Activated CD8-positive, alpha-beta memory T cell treated with anti-CD3 and anti-CD28 coated beads for 36 hours (primary cell): Measurements from ENCODE around the gene IKZF5. TPM values are rescaled to one million over a fixed set of nuclear protein-coding genes. Genes with fewer than 3 reads are reported as not detected.

Experiments used
- CTCF ChIA-PET: fragments of 350-600 bp; sonication (Branson Sonifier 250); formaldehyde crosslinking; loops from one replicate; lab custom pipeline; 2021; ENCODE audit warnings: antibody characterized with exemption; lab: Charles Lee
- POLR2A ChIA-PET: fragments of 350-600 bp; sonication (Branson Sonifier 250); formaldehyde crosslinking; loops from one replicate; lab custom pipeline; 2021; ENCODE audit warnings: antibody characterized with exemption; lab: Charles Lee
- total RNA-seq, 2 experiments: library from RNA; stranded (reverse); gene quantifications; one replicate each; pipeline ENCODE4 v1.2.3, GENCODE V29; 2021

The IKZF5 gene, protein sequence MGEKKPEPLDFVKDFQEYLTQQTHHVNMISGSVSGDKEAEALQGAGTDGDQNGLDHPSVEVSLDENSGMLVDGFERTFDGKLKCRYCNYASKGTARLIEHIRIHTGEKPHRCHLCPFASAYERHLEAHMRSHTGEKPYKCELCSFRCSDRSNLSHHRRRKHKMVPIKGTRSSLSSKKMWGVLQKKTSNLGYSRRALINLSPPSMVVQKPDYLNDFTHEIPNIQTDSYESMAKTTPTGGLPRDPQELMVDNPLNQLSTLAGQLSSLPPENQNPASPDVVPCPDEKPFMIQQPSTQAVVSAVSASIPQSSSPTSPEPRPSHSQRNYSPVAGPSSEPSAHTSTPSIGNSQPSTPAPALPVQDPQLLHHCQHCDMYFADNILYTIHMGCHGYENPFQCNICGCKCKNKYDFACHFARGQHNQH
- 10 to 100 TPM; 19.6 to 23.1 TPM for total RNA-seq

DNA sequence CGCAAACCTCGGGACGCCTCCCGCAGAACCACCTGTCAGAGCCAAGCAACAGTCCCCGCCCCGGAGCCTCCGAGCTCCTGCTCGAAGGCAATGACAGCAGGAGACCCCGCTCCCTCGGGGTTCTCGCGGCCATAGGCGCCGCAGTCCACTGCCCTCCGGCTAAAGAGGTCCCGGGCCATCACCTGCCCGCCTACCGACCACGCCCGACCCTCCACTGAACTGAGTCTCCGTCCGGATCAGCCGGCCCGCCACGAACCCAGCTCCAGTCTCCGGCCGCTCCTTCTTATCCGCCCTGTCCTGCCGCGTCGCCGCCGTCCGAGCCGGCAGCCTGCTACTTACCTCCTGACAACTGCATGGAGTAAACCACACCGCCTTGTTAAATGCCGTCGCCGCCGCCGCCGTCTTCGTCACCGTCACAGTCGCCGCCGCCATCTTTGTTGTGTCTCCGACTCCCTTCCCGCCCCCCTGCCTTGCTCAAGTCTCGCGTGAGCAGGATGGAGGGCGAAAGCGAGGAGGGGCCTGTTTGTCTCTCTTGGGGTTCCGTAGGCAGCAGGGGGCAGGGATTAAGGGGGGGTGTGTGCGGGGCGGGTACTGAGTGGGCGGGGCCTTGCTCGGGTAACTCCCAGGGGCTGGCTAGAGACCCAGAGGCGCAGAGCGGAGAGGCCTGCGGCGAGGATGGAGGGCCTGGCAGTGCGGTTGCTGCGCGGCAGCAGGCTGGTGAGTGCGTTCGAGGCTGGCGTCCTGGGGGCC, at the start of gene IKZF5, which contains the start of gene ACADSB:
IKZF5 (minus strand) TSS at position 441 of the 750 bp plus-strand sequence. CDS start 10,170 bp downstream, outside the sequence.
ACADSB (plus strand) TSS at position 652 of the 750 bp plus-strand sequence; CDS start at position 676, 24 bp downstream.
- ChIA-PET POLR2A (interaction anchor here (0.6 to 3.2 kb wide), 8 partner anchors 25 to 281 kb away, joined by 3 to 12 read pairs (median 3); partner anchors contain the start of genes BUB3, C10orf88 and PSTK), CTCF (interaction anchor here (0.6 to 1.6 kb wide), 3 partner anchors 13 to 28 kb away, joined by 3 to 10 read pairs (median 3); partner anchors contain the start of gene PSTK)

DNA sequence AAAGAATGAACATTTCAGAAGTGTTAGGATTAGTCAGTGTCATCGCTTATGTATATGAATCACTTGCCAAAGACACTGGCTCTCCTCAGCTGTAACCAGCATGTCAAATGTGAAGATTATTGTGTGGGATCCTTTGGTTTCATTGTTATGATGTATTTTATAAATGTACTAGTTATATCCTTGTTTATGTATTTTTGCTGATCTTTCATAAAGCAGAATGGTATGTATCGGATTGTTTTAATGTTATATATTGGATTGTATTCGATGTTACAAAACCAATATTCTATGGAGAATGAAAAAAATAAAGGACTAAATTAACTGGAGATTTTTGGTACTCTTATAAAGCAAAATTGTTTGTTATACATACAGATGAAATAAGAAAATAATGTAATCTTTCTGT, 49.4 kb upstream of the IKZF5 start:
- ChIA-PET POLR2A (no interaction called here), CTCF (interaction anchor here (0.6 kb wide), 1 partner anchor 817 kb away, joined by 3 read pairs; no protein-coding TSS in a partner anchor)

DNA sequence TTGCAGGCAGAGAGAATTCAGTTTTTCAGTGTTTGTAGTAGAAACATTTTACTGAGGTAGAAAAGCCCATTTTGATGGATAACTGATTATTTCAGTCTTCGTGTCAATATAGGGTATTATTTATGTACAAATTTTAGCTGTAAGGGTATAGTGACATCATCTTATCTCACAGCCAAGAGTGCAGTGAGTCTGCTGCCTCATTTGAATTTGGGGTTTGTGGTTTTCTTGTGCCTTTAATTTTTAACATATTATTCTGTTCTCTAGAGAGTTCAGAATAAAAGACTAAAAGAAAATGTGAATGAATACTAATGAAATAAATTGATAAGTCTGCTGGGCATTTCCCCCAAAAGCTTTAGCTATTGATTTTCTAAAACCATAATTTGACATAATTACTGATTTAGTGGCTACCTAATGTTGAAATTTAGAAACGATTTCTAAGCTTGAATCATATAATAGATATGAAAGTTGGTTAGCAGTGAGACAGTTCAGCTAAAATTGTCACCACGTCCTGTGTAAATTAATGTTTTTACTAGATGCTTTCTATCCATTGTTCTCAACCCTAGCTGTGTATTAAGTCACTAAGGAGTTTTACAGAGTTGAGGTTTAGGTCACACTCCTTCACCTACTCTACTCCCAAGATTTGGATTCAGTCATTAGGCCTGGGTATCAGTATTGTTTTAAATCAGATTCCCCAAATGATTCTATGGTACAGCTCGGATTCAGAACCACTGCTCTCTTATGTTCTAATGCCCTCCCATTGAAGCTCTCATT, 37.6 kb upstream of the IKZF5 start:
- CTCF ChIA-PET, result interaction anchor here (1.2 kb wide), 1 partner anchor 86 kb away, joined by 3 read pairs; no protein-coding TSS in a partner anchor
- POLR2A ChIA-PET, result no interaction called here

DNA sequence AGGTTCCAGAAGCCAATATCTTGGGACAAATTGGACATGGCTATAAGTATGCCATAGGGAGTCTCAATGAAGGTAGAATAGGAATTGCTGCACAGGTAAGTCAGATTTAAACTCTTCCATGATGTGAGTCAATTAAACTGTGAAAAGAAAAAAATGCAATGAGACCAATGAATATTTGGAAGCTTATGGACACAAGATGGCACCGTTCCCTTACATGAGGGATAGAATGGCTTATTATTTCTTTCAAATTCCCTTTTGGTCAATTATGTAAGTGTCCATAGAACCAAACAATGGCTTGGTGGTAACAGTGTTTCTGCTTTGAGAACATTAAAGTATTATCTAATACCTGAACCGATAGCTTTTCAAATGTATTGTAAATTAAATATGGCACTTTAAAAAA, 35.8 kb upstream of the IKZF5 start:
- ChIA-PET POLR2A (no interaction called here), CTCF (no interaction called here)

DNA sequence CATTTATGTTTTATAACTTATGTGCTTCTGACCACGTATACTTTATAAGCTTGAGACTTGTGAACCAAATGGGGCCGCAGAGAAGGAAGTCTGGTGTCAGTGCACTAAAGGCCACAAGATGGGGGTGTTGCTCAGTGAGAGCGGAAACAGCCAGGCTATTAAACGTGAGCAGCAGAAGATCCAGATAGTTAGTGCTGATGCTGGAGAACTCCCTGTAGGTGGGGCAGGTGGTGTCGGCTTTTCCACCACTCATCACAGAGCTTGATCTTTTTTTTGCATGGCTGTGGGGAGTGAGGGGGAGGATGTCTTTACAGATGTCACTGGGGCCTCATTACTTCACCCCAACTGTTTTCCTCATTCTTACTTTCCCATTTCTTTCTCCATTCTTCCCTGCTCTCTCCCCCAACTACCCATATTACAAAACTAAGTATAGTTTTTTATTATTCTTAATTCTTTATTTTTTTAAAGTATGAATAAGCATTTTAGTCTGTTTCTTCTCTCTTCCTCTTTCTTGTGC, 34.9 kb upstream of the IKZF5 start:
- CTCF ChIA-PET, result interaction anchor here (0.7 to 1.5 kb wide), 2 partner anchors 15 to 1358 kb away, joined by 3 to 4 read pairs; no protein-coding TSS in a partner anchor
- POLR2A ChIA-PET, result interaction anchor here (0.5 kb wide), 1 partner anchor 113 kb away, joined by 3 read pairs; no protein-coding TSS in a partner anchor

DNA sequence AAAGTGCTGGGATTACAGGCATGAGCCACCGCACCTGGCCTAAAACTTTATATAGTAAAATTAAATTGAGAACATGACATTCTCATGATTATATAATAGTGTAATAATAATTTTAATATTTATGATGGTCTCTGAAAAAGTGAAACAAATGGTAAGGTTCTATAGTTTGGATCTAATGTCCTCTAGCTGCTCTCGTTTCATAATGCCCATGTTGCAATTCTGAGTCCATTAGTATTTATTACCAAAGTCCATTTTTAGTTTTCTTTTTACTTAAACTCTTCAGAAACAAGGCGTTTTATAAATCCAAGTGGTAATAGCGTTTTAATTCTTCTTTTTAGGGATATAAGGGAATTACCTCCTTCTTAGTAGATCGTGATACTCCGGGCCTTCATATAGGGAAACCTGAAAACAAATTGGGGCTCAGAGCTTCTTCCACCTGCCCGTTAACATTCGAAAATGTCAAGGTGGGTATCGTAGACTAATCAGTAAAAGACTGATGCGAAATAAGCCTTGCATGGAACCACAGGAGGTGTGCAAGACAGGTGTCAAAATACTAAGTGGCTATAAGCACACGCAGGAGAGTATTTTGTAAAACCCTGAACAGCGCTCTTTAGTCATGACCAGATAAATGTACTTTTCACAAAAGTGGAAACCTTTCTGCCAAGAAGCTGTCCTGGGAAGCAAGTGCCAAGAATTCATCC, 34.3 kb upstream of the IKZF5 start:
- ChIA-PET POLR2A (interaction anchor here (0.5 kb wide), 1 partner anchor 113 kb away, joined by 3 read pairs; no protein-coding TSS in a partner anchor), CTCF (interaction anchor here (0.7 to 1.5 kb wide), 2 partner anchors 15 to 1359 kb away, joined by 3 to 4 read pairs; no protein-coding TSS in a partner anchor)

DNA sequence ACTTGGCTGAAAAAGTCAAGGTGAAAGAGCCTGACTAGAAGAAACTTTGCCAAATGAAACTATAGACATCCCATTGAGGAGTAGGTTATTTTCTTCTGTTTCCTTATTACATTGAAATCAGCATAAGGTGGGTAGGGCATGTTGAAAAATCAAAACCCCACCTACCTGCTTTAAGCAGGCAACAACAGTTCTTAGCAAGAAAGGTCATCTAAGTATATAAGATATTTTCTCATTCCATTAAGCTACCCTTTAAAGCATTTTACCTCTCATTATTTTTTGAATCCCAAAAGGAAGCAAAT, 31.0 kb upstream of the IKZF5 start:
- ChIA-PET CTCF (no interaction called here), POLR2A (no interaction called here)

DNA sequence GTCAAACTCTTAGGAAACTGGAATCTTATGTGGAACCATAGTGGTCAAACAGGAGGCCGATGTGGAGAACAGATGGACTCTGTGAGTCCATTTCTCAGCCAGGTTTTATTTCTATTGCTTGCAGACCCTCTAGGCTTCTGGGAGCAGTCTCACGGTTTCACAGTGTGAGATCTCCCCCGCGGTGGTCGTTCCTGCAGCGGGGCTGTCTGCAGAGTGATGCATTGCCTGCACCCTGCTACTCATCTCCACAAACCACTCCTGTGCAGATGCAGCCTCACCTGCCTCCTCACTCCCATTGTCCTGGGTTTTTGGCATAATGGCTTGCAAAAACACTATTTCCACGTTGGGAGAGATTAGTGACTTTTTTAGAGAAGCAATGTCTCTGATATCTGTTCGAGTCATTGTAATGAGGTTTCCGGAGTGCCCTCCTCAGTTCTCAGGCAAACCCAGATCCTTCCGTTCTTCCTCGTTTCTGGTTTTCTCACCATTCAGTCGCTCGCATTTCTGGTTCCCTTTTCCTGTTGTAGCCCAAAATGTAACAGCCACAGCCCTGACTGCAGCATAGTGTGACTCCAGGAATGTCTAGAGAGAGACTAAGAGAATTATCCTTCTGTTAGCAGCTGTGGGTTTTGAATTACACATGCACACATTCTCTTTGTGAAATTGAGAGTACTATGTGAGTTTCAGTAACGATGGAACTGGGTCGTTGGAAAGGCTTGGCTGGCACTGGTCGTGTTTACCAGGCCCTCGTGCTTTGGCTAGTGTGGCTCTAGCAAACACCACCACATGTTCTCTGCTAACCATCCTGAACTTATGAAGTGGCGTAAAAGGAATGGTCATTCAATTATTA, 30.4 kb upstream of the IKZF5 start:
- ChIA-PET CTCF (no interaction called here), POLR2A (no interaction called here)

DNA sequence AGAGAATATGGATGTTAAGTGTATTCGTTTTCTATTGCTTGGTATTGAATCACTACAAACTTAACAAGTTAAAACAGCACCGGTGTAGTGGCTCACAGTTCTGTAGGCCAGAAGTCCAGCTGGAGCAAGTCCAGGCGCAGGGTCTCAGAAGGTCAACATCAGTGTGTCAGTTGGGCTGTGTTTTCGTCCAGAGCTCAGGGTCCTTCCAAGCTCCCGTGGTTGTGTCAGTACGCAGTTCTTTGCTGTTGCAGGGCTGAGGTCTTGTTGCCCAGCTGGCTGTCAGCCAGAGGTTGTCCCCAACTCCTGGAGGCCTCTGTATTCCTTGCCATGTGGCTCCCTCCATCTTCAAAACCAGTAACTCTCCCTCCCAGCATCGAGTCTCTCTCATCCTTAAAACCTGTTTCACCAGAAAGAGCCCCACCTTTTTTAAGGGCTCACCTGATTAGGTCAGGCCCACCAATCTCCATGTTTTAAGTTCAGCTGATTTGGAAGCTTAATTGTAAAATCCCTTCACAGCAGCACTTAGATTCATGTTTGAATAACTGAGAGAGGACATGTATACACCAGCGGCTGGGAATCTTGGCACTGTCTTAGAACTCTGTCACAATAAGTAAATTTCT, 27.0 kb upstream of the IKZF5 start:
- ChIA-PET CTCF (no interaction called here), POLR2A (no interaction called here)

DNA sequence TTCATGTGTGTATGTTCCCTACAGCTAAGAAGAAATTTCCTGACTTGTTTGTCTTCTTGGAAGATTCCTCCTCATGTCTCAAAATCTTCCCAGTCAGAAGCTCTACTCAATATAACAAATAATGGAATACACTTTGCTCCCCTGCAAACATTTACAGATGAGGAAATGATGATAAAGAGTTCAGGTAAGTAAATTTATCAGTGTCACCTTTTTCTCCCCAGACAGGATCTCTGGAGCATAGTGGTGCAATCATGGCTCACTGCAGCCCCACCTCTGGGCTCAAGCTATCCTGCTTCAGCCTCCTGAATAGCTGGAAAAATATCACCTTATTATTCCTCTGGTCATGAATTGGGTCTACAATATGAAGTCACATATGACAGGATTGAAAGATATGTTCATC, 25.7 kb upstream of the IKZF5 start:
- ChIA-PET CTCF (no interaction called here), POLR2A (no interaction called here)

DNA sequence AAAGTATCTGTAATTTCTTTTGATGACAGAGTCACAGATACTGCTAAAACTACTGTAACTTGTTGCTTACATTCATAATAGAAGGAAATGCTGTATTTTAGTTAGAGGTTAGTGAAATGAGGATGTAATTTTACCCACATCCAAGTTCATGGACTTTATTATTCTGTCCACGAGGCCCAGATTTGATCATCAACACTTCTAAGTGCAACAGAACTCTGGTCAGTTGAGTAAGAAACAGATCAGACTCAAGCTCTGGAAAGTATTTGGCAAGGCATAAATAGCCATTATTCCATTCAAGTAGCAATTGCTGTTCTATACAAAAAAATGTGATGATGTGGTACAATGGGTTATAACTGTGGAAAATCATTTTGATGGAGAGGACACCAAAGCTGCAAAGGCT, 22.5 kb upstream of the IKZF5 start:
- CTCF ChIA-PET, result no interaction called here
- POLR2A ChIA-PET, result no interaction called here

DNA sequence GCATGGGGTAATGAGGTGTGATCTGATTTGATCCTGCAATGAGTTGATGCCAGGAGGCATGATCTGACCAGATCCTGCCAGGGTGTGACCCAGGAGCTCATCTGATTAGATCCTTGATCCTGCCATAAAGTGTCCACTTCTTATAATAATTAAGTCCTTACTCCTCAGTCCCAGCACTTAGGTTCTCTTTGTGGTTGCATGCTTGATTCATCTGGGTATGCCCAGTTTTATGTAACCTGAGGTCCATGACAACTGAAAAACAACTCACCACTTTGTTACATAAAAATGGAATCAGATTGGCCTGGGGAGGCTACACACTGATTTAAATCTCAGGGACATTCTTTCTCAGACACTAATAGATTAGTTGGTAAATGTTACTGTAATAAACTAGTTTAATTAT, 19.3 kb upstream of the IKZF5 start:
- ChIA-PET POLR2A (no interaction called here), CTCF (interaction anchor here (1.2 kb wide), 1 partner anchor 15 kb away, joined by 4 read pairs; no protein-coding TSS in a partner anchor)

DNA sequence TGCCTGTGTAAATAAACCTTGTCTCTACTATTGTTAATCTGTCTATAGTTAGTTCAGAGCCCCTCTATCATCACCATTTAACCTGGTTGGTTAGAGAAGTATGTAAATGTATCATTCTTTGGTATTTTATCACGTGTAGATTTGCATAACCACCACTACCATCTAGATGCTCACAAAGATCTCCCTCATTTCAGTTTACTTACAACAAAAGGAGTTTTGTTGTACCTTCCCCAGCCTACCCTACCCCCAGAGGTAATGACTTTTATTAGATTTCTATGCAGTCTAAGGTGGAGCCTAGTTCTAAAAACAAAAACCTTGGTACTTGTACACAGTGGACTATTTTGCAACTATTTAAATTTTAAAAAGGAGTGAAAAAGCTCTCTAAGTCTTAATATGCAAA, 17.7 kb upstream of the IKZF5 start:
- POLR2A ChIA-PET, result no interaction called here

DNA sequence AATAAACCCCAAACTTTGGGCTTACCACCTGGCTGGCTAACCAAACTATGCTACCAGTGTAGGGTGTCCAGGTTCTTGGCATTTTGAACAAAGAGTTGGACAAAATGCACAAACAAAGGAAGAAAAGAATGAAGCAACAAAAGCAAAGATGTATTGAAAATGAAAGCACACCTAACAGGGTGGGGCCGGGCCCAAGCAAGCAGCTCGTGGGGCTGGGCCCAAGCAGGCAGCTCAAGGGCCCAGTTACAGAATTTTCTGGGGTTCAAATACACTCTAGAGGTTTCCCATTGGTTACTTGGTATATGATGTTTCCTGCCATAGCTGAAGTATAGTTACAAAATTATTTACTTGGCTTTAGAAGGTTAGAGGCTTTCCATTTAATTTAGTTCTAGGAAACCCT, 15.9 kb upstream of the IKZF5 start:
- CTCF ChIA-PET, result no interaction called here

More for the DNA sequence above, 17.7 kb upstream of the IKZF5 start:
- CTCF ChIA-PET, result no interaction called here

DNA sequence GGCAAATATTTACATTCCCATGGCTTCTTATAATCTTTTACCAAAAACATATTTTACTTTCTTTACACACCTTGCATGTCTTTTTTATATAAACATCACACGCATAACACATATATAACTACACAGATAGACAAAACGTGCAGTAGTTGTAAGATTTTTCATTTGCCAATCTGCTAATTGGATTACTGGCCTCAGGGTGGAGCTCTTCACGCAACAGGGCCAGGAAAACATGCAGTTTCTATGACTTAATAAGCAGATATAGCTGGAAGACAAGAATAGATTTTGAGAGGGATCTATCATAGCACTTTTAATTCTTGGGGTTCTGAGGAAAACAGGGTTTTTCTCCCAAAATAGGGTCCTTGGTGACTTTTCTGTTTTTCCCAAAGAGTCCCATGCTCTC, 12.9 kb upstream of the IKZF5 start:
- CTCF ChIA-PET, result interaction anchor here (1.0 kb wide), 1 partner anchor 12 kb away, joined by 3 read pairs; no protein-coding TSS in a partner anchor
- POLR2A ChIA-PET, result no interaction called here

More for the DNA sequence above, 15.9 kb upstream of the IKZF5 start:
- POLR2A ChIA-PET, result no interaction called here

DNA sequence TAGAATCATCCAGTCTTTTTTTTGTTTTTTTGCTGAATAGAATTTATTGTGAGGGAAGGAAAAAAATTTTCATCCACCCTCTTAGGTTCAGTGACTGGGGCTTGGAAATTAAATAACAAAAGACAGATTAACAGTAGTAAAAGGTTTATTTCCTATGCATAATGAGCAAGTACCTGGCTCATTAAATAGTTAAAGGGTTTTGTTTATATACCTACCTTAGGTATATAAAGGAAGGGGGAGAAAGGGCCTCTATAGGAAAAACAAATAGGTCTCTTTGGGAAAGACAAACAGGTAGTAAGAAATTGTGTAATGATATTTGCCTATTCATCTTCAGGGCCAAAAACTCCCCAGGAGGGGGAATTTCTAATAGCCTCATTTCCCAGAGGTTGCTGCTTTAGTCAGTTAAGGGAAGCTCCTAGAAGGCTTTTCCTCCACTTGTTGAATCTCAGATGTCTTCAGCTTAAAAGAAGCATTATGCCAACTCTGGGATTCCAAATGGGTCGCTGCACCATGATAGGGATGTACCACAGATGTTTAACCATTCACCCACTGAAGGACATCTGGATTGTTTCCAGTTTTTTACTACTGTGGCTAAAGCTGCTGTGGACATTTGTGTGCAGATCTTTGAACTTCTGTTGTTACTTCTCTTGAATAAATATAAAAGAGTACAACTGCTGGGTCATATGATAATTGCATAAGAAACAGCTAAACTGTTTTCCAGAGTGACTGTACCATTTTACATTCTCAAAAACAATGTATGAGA, 11.5 kb upstream of the IKZF5 start:
- ChIA-PET POLR2A (no interaction called here), CTCF (no interaction called here)
